ENCODE data around the gene COPG1.

GRCh38 chr3:129249284-129250065, at the start of gene COPG1:
- no peak for TF ChIP-seq ZNF274 (IDR thresholded peaks at IDR 0.05; ENCODE audit: low read depth, low read length)
- no peak for TF ChIP-seq YY1 (IDR thresholded peaks at IDR 0.05; ENCODE audit: insufficient read depth, insufficient read length)
- TF ChIP-seq SUZ12 (IDR thresholded peaks at IDR 0.05; ENCODE audit: extremely low read depth, insufficient read depth, insufficient read length): no peak
